GM23338 (cell line): Measurements from ENCODE around the gene FBXO11. TPM values are rescaled to one million over a fixed set of nuclear protein-coding genes. Genes with fewer than 3 reads are reported as not detected.

ENCODE experiments used
- ATAC-seq: fragments of 200-7000 bp; cut with Tn5 transposase; 3 replicates; pipeline ENCODE4 v1.9.1; 2020
- DNase-seq: peaks from one replicate; pipeline ENCODE4 v3.0.0-alpha.2; 2015; ENCODE audit warnings: low spot score
- H2AFZ ChIP-seq: fragments of 200-600 bp; sonication (generic); 2 replicates; pipeline ENCODE4 v1.8.0; 2016; ENCODE audit warnings: antibody characterized with exemption, mild to moderate bottlenecking, moderate library complexity
- H3F3A ChIP-seq: fragments of 200-600 bp; sonication (generic); replicated peaks from 2 replicates; pipeline ENCODE4 v1.8.0; 2017; ENCODE audit warnings: antibody characterized with exemption, mixed run types, low read depth
- H3K27ac ChIP-seq: fragments of 200-600 bp; sonication (generic); 2 replicates; pipeline ENCODE4 v1.6.1; 2016; ENCODE audit warnings: low read depth
- H3K27me3 ChIP-seq: fragments of 200-600 bp; sonication (generic); 2 replicates; pipeline ENCODE4 v1.8.0; 2016; ENCODE audit warnings: mild to moderate bottlenecking, mixed run types, moderate library complexity; ENCODE audit not compliant: insufficient read depth
- H3K36me3 ChIP-seq: fragments of 200-600 bp; sonication (generic); 2 replicates; pipeline ENCODE4 v1.8.0; 2016; ENCODE audit warnings: mild to moderate bottlenecking; ENCODE audit not compliant: insufficient read depth
- H3K4me1 ChIP-seq: fragments of 200-600 bp; sonication (generic); 2 replicates; pipeline ENCODE4 v1.8.0; 2016; ENCODE audit warnings: mild to moderate bottlenecking, moderate library complexity; ENCODE audit not compliant: insufficient read depth
- H3K4me2 ChIP-seq: fragments of 200-600 bp; sonication (generic); 2 replicates; pipeline ENCODE4 v1.7.1; 2017; ENCODE audit warnings: mixed run types
- H3K4me3 ChIP-seq: fragments of 200-600 bp; sonication (generic); 2 replicates; pipeline ENCODE4 v1.6.1; 2016; ENCODE audit warnings: mixed run types
- H3K79me2 ChIP-seq: fragments of 200-600 bp; sonication (generic); replicated peaks from 2 replicates; pipeline ENCODE4 v1.8.0; 2017; ENCODE audit warnings: mild to moderate bottlenecking; ENCODE audit not compliant: insufficient read depth
- H3K9me2 ChIP-seq: fragments of 200-600 bp; sonication (generic); 2 replicates; pipeline ENCODE4 v1.8.0; 2017; ENCODE audit not compliant: insufficient read depth
- H4K20me1 ChIP-seq: fragments of 200-600 bp; sonication (generic); replicated peaks from 2 replicates; pipeline ENCODE4 v1.8.0; 2017; ENCODE audit warnings: mild to moderate bottlenecking; ENCODE audit not compliant: insufficient read depth
- H3K27ac Mint-ChIP-seq: 2 replicates; pipeline ENCODE4 v1.8.0; 2020; ENCODE audit warnings: inconsistent platforms, mild to moderate bottlenecking, moderate library complexity, mixed read lengths
- H3K27me3 Mint-ChIP-seq: 3 replicates; pipeline ENCODE4 v1.8.0; 2022; ENCODE audit warnings: low read depth, mild to moderate bottlenecking, moderate library complexity, mixed read lengths, inconsistent platforms; ENCODE audit not compliant: insufficient read depth, poor library complexity
- H3K36me3 Mint-ChIP-seq: 3 replicates; pipeline ENCODE4 v1.8.0; 2021; ENCODE audit warnings: low read depth, mild to moderate bottlenecking, inconsistent platforms, moderate library complexity, mixed read lengths
- H3K4me1 Mint-ChIP-seq: 3 replicates; pipeline ENCODE4 v1.8.0; 2020; ENCODE audit warnings: mild to moderate bottlenecking, inconsistent platforms, mixed read lengths
- H3K4me3 Mint-ChIP-seq: 3 replicates; pipeline ENCODE4 v1.8.0; 2021; ENCODE audit warnings: moderate library complexity, mild to moderate bottlenecking, inconsistent platforms, mixed read lengths
- H3K9me3 Mint-ChIP-seq: 3 replicates; pipeline ENCODE4 v1.8.0; 2020; ENCODE audit warnings: moderate library complexity, mild to moderate bottlenecking, inconsistent platforms, mixed read lengths
- CREB1 ChIP-seq: fragments of 250-450 bp; sonication (Bioruptor Pico); IDR thresholded peaks from 2 replicates; pipeline ENCODE4 v1.5.0; 2020; ENCODE audit warnings: low read depth, mild to moderate bottlenecking, moderate library complexity
- CTCF ChIP-seq, 2 experiments: fragments of 200-600 bp in 1 of 2; sonication (generic) in 1 of 2; conservative IDR thresholded peaks; 2 replicates each; pipeline versions ENCODE4 v1.5.1 to v1.6.1; 2016 to 2017; ENCODE audit warnings: antibody characterized with exemption in 2 of 2, low read depth in 2 of 2, mild to moderate bottlenecking in 2 of 2, moderate library complexity in 1 of 2
- EZH2 ChIP-seq: fragments of 200-600 bp; sonication (generic); IDR thresholded peaks from one replicate; pipeline ENCODE4 v1.8.0; 2017; ENCODE audit warnings: antibody characterized with exemption, mild to moderate bottlenecking, low read depth; ENCODE audit not compliant: unreplicated experiment
- EZH2phosphoT487 ChIP-seq: fragments of 200-600 bp; sonication (generic); IDR thresholded peaks from one replicate; pipeline ENCODE4 v1.8.1; 2018; ENCODE audit warnings: antibody characterized with exemption; ENCODE audit not compliant: unreplicated experiment
- JUNB ChIP-seq: IDR thresholded peaks from one replicate; pipeline ENCODE4 v1.6.1; 2016; ENCODE audit warnings: antibody characterized with exemption; ENCODE audit not compliant: unreplicated experiment
- NANOG ChIP-seq: IDR thresholded peaks from 2 replicates; pipeline ENCODE4 v1.6.1; 2016; ENCODE audit warnings: antibody characterized with exemption, borderline replicate concordance
- POLR2AphosphoS5 ChIP-seq: IDR thresholded peaks from 2 replicates; pipeline ENCODE4 v1.6.1; 2016; ENCODE audit warnings: antibody characterized with exemption, low read depth
- STAT1 ChIP-seq: IDR thresholded peaks from one replicate; pipeline ENCODE4 v1.6.1; 2016; ENCODE audit warnings: antibody characterized with exemption; ENCODE audit not compliant: unreplicated experiment
- ZNF114 ChIP-seq: fragments of 250-450 bp; sonication (Bioruptor Pico); IDR thresholded peaks from 2 replicates; pipeline ENCODE4 v1.5.0; 2020; ENCODE audit warnings: mild to moderate bottlenecking, moderate library complexity
- ZNF331 ChIP-seq: fragments of 250-450 bp; sonication (Bioruptor Pico); IDR thresholded peaks from 2 replicates; pipeline ENCODE4 v1.5.0; 2020; ENCODE audit warnings: low read depth, mild to moderate bottlenecking, moderate library complexity
- ZNF462 ChIP-seq: fragments of 250-450 bp; sonication (Bioruptor Pico); IDR thresholded peaks from 2 replicates; pipeline ENCODE4 v1.5.0; 2020; ENCODE audit warnings: mild to moderate bottlenecking, moderate library complexity
- polyA plus RNA-seq: library from polyadenylated mRNA; unstranded; fragments of >200 nt; fragmentation: Nextera tagmentation; extraction: Ambion mirVana; gene quantifications from 2 replicates; pipeline ENCODE4 v1.2.1, GENCODE V29; 2016
- total RNA-seq: library from RNA; depleted of rRNA; stranded (reverse); fragments of >200 nt; shearing (Covaris generic); gene quantifications from 2 replicates; pipeline ENCODE4 v1.2.3, GENCODE V29; 2014
- TF ChIP-seq, protein P1 (sequence below): IDR thresholded peaks from 2 replicates; pipeline ENCODE4 v1.6.1; 2016; ENCODE audit warnings: antibody characterized with exemption
- TF ChIP-seq, protein P2 (sequence below): IDR thresholded peaks from one replicate; pipeline ENCODE4 v1.6.1; 2018; ENCODE audit warnings: antibody characterized with exemption; ENCODE audit not compliant: unreplicated experiment

FBXO11 gene
- total and polyA plus RNA-seq, 2 experiments from 2014 or later, result 21.5 to 52.7 TPM

DNA sequence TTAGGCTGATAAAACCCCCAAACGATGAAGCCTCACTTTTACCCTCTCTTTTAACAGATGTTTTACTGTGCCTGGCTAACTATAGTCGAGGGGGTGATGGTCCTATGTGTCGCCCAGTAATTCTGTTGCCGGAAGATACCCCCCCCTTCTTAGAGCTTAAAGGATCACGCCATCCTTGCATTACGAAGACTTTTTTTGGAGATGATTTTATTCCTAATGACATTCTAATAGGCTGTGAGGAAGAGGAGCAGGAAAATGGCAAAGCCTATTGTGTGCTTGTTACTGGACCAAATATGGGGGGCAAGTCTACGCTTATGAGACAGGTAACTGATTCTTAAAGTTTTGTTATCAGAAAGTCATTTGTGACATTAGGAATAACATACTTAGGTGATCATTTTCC lies 102.9 kb downstream of the FBXO11 start:
- Histone ChIP-seq H3K36me3 (peaks cover 98% of the 10 kb centered on the region), H3K79me2 (peaks cover 46% of the 10 kb centered on the region), H3K4me3 (no peak overlapping the region), H2AFZ (no peak overlapping the region), H3K4me1 (no peaks in the 10 kb centered on the region), H3K27ac (no peak overlapping the region), H3F3A (peaks cover 58% of the 10 kb centered on the region), H3K4me2 (no peak overlapping the region), H4K20me1 (peaks cover 55% of the 10 kb centered on the region), H3K27me3 (no peaks in the 10 kb centered on the region), H3K9me2 (no peaks in the 10 kb centered on the region)
- Mint-ChIP-seq H3K9me3 (0 out of 3 replicates have a peak, but pooled peaks cover 2% of the 10 kb centered on the region), H3K4me1 (no peaks in the 10 kb centered on the region), H3K36me3 (peaks cover 99% of the 10 kb centered on the region), H3K27ac (no peak overlapping the region), H3K27me3 (peaks cover 7% of the 10 kb centered on the region), H3K4me3 (no peak overlapping the region)
- no peak for TF ChIP-seq ZNF331 (CRISPR knock-in tag)
- TF ChIP-seq ZNF114, result no peak
- TF ChIP-seq, protein P1, sequence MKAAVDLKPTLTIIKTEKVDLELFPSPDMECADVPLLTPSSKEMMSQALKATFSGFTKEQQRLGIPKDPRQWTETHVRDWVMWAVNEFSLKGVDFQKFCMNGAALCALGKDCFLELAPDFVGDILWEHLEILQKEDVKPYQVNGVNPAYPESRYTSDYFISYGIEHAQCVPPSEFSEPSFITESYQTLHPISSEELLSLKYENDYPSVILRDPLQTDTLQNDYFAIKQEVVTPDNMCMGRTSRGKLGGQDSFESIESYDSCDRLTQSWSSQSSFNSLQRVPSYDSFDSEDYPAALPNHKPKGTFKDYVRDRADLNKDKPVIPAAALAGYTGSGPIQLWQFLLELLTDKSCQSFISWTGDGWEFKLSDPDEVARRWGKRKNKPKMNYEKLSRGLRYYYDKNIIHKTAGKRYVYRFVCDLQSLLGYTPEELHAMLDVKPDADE, result no peak
- TF ChIP-seq, protein P2, sequence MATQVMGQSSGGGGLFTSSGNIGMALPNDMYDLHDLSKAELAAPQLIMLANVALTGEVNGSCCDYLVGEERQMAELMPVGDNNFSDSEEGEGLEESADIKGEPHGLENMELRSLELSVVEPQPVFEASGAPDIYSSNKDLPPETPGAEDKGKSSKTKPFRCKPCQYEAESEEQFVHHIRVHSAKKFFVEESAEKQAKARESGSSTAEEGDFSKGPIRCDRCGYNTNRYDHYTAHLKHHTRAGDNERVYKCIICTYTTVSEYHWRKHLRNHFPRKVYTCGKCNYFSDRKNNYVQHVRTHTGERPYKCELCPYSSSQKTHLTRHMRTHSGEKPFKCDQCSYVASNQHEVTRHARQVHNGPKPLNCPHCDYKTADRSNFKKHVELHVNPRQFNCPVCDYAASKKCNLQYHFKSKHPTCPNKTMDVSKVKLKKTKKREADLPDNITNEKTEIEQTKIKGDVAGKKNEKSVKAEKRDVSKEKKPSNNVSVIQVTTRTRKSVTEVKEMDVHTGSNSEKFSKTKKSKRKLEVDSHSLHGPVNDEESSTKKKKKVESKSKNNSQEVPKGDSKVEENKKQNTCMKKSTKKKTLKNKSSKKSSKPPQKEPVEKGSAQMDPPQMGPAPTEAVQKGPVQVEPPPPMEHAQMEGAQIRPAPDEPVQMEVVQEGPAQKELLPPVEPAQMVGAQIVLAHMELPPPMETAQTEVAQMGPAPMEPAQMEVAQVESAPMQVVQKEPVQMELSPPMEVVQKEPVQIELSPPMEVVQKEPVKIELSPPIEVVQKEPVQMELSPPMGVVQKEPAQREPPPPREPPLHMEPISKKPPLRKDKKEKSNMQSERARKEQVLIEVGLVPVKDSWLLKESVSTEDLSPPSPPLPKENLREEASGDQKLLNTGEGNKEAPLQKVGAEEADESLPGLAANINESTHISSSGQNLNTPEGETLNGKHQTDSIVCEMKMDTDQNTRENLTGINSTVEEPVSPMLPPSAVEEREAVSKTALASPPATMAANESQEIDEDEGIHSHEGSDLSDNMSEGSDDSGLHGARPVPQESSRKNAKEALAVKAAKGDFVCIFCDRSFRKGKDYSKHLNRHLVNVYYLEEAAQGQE, result no peak
- no peak for TF ChIP-seq CREB1
- no peak for TF ChIP-seq EZH2phosphoT487
- TF ChIP-seq NANOG, result no peak
- no peak for TF ChIP-seq EZH2
- no peak for TF ChIP-seq STAT1
- TF ChIP-seq JUNB, result no peak
- no peak for TF ChIP-seq ZNF462
- TF ChIP-seq POLR2AphosphoS5, result no peak
- no peak for TF ChIP-seq CTCF (conservative IDR thresholded peaks at IDR 0.05; ENCODE audit: low read depth in 2 of 2)
- no peak for DNase-seq
- ATAC-seq, result no peak
